WTC11 (cell line): ENCODE data around the gene RNF183. TPM values are rescaled to one million over a fixed set of nuclear protein-coding genes. Genes with fewer than 3 reads are reported as not detected.

Experiments used
- ATAC-seq: fragments of 200-7000 bp; cut with Tn5 transposase; 2 replicates; pipeline ENCODE4 v1.10.0; 2021; ENCODE audit warnings: mild to moderate bottlenecking, moderate library complexity
- CTCF ChIA-PET: fragments of 300-600 bp; sonication (Branson Sonifier 250); formaldehyde crosslinking; loops from one replicate; lab custom pipeline; 2021; ENCODE audit warnings: antibody characterized with exemption; lab: Charles Lee
- POLR2A ChIA-PET: fragments of 350-600 bp; sonication (Branson Sonifier 250); formaldehyde crosslinking; loops from one replicate; lab custom pipeline; 2021; ENCODE audit warnings: antibody characterized with exemption; lab: Charles Lee
- DNase-seq: peaks from one replicate; pipeline ENCODE4 v3.0.0; 2021; ENCODE audit warnings: low spot score
- H3K27ac Mint-ChIP-seq: 2 replicates; pipeline ENCODE4 v1.8.0; 2021; ENCODE audit warnings: mixed read lengths
- H3K27me3 Mint-ChIP-seq: 2 replicates; pipeline ENCODE4 v1.8.0; 2021; ENCODE audit warnings: low read depth, mild to moderate bottlenecking, moderate library complexity, mixed read lengths
- H3K36me3 Mint-ChIP-seq: 2 replicates; pipeline ENCODE4 v1.8.0; 2021; ENCODE audit warnings: mixed read lengths
- H3K4me1 Mint-ChIP-seq: 2 replicates; pipeline ENCODE4 v1.8.0; 2022; ENCODE audit warnings: mixed read lengths
- H3K4me3 Mint-ChIP-seq: 2 replicates; pipeline ENCODE4 v1.8.0; 2021; ENCODE audit warnings: mild to moderate bottlenecking, moderate library complexity, mixed read lengths
- H3K9me3 Mint-ChIP-seq: 2 replicates; pipeline ENCODE4 v1.8.0; 2021; ENCODE audit warnings: mixed read lengths
- AR ChIP-seq: fragments of 250-450 bp; sonication (Bioruptor Pico); IDR thresholded peaks from 2 replicates; pipeline ENCODE4 v1.9.0; 2021; ENCODE audit warnings: mild to moderate bottlenecking
- CREM ChIP-seq: sonication (generic); formaldehyde crosslinking; IDR thresholded peaks from 2 replicates; pipeline ENCODE4 v1.8.1; 2022; ENCODE audit warnings: mild to moderate bottlenecking, missing genetic modification reagents, moderate library complexity
- CTCF ChIP-seq: fragments of 200-600 bp; IDR thresholded peaks from 2 replicates; pipeline ENCODE4 v1.8.0; 2022; ENCODE audit warnings: antibody characterized with exemption
- E2F5 ChIP-seq: sonication (generic); formaldehyde crosslinking; IDR thresholded peaks from 2 replicates; pipeline ENCODE4 v1.8.1; 2022; ENCODE audit warnings: mild to moderate bottlenecking, moderate library complexity, missing genetic modification reagents
- ELF4 ChIP-seq: sonication (generic); formaldehyde crosslinking; IDR thresholded peaks from 2 replicates; pipeline ENCODE4 v1.8.1; 2022; ENCODE audit warnings: low read depth, mild to moderate bottlenecking, moderate library complexity, missing genetic modification reagents
- ETV6 ChIP-seq: sonication (generic); formaldehyde crosslinking; IDR thresholded peaks from 2 replicates; pipeline ENCODE4 v1.8.1; 2022; ENCODE audit warnings: mild to moderate bottlenecking, missing genetic modification reagents
- FOXK1 ChIP-seq: sonication (generic); formaldehyde crosslinking; IDR thresholded peaks from 2 replicates; pipeline ENCODE4 v1.8.0; 2022; ENCODE audit warnings: mild to moderate bottlenecking, moderate library complexity, missing genetic modification reagents
- IRF2 ChIP-seq: sonication (generic); formaldehyde crosslinking; IDR thresholded peaks from 2 replicates; pipeline ENCODE4 v1.8.0; 2022; ENCODE audit warnings: low read depth, missing genetic modification reagents, borderline replicate concordance
- JAZF1 ChIP-seq: fragments of 250-450 bp; sonication (Bioruptor Pico); IDR thresholded peaks from 2 replicates; pipeline ENCODE4 v1.9.0; 2021; ENCODE audit warnings: moderate library complexity, mild to moderate bottlenecking, inconsistent platforms
- KAT7 ChIP-seq: sonication (generic); formaldehyde crosslinking; IDR thresholded peaks from 2 replicates; pipeline ENCODE4 v1.8.1; 2023; ENCODE audit warnings: missing genetic modification reagents, mild to moderate bottlenecking, borderline replicate concordance
- MAX ChIP-seq: sonication (generic); formaldehyde crosslinking; IDR thresholded peaks from 2 replicates; pipeline ENCODE4 v1.8.0; 2022; ENCODE audit warnings: mild to moderate bottlenecking, missing genetic modification reagents
- MYBL2 ChIP-seq: sonication (generic); formaldehyde crosslinking; IDR thresholded peaks from 2 replicates; pipeline ENCODE4 v1.8.1; 2023; ENCODE audit warnings: mild to moderate bottlenecking, moderate library complexity, missing genetic modification reagents
- NR2C2 ChIP-seq: sonication (generic); formaldehyde crosslinking; IDR thresholded peaks from 2 replicates; pipeline ENCODE4 v1.8.0; 2022; ENCODE audit warnings: mild to moderate bottlenecking, missing genetic modification reagents
- PRRX2 ChIP-seq: fragments of 250-450 bp; sonication (Bioruptor Pico); IDR thresholded peaks from 2 replicates; pipeline ENCODE4 v1.8.0; 2021; ENCODE audit warnings: mild to moderate bottlenecking
- STAT6 ChIP-seq: sonication (generic); formaldehyde crosslinking; conservative IDR thresholded peaks from 2 replicates; pipeline ENCODE4 v1.8.1; 2023; ENCODE audit warnings: mild to moderate bottlenecking, low read depth, missing genetic modification reagents, moderate library complexity
- ZMAT4 ChIP-seq: fragments of 250-450 bp; sonication (Bioruptor Pico); IDR thresholded peaks from 2 replicates; pipeline ENCODE4 v1.9.0; 2021; ENCODE audit warnings: mild to moderate bottlenecking
- ZNF232 ChIP-seq: sonication (generic); formaldehyde crosslinking; IDR thresholded peaks from 2 replicates; pipeline ENCODE4 v1.8.0; 2022; ENCODE audit warnings: mild to moderate bottlenecking, missing genetic modification reagents
- ZNF396 ChIP-seq: fragments of 250-450 bp; sonication (Bioruptor Pico); IDR thresholded peaks from 2 replicates; pipeline ENCODE4 v1.8.0; 2021; ENCODE audit warnings: mild to moderate bottlenecking, moderate library complexity, borderline replicate concordance
- ZNF512 ChIP-seq: sonication (generic); formaldehyde crosslinking; IDR thresholded peaks from 2 replicates; pipeline ENCODE4 v1.8.1; 2022; ENCODE audit warnings: missing genetic modification reagents, borderline replicate concordance
- ZNF671 ChIP-seq: fragments of 250-450 bp; sonication (Bioruptor Pico); IDR thresholded peaks from 2 replicates; pipeline ENCODE4 v1.8.0; 2021; ENCODE audit warnings: mild to moderate bottlenecking
- total RNA-seq: library from RNA; stranded (reverse); gene quantifications from 3 replicates; pipeline ENCODE4 v1.2.3, GENCODE V29; 2021

The RNF183 gene
- total RNA-seq, 1 experiment from 2014 or later = 0.17 TPM

- Mint-ChIP-seq H3K27me3 (no peaks in the 10 kb centered on the region), H3K4me1 (no peaks in the 10 kb centered on the region), H3K36me3 (peaks cover 45% of the 10 kb centered on the region)
- CTCF ChIA-PET = no interaction called here
- no peak for TF ChIP-seq FOXK1 (CRISPR knock-in tag)
- no peak for TF ChIP-seq KAT7 (CRISPR knock-in tag)
- no peak for TF ChIP-seq CREM (CRISPR knock-in tag)
- TF ChIP-seq ZNF671 (CRISPR knock-in tag) = no peak
- TF ChIP-seq ZMAT4 (CRISPR knock-in tag) = no peak
- no peak for TF ChIP-seq STAT6 (CRISPR knock-in tag)
- TF ChIP-seq NR2C2 (CRISPR knock-in tag) = no peak
- no peak for TF ChIP-seq JAZF1 (CRISPR knock-in tag)
- TF ChIP-seq ELF4 = no peak
- no peak for TF ChIP-seq AR (CRISPR knock-in tag)
- TF ChIP-seq ZNF232 (CRISPR knock-in tag) = no peak
- TF ChIP-seq, all 79 proteins: peak for 0
- H3K4me3 Mint-ChIP-seq = no peak overlapping the region
- ATAC-seq = no peak
- POLR2A ChIA-PET = no interaction called here
- no peaks in the 10 kb centered on the region for H3K9me3 Mint-ChIP-seq
- no peak overlapping the region for H3K27ac Mint-ChIP-seq
- no peak for DNase-seq
Measured at GRCh38 chr9:113293285-113293878, 9.8 kb downstream of the RNF183 start.

GRCh38 chr9:113290052-113290607 is 13.0 kb downstream of the RNF183 start:
- no peak overlapping the region for H3K4me3 Mint-ChIP-seq
- H3K27me3 Mint-ChIP-seq = no peaks in the 10 kb centered on the region
- ATAC-seq = no peak
- no peak for DNase-seq
- POLR2A ChIA-PET = no interaction called here
- CTCF ChIA-PET = no interaction called here
- H3K27ac Mint-ChIP-seq = no peak overlapping the region
- no peaks in the 10 kb centered on the region for H3K9me3 Mint-ChIP-seq
- peaks cover 70% of the 10 kb centered on the region for H3K36me3 Mint-ChIP-seq
- no peaks in the 10 kb centered on the region for H3K4me1 Mint-ChIP-seq
- TF ChIP-seq ZMAT4 (CRISPR knock-in tag) (no peak), ZNF396 (no peak), E2F5 (CRISPR knock-in tag) (no peak), IRF2 (no peak), MYBL2 (no peak), AR (CRISPR knock-in tag) (no peak), ELF4 (no peak), PRRX2 (no peak), CTCF (no peak), MAX (CRISPR knock-in tag) (no peak), ETV6 (no peak), ZNF512 (CRISPR knock-in tag) (no peak)
